Measurements from ENCODE around the gene MAP3K6.

DNA sequence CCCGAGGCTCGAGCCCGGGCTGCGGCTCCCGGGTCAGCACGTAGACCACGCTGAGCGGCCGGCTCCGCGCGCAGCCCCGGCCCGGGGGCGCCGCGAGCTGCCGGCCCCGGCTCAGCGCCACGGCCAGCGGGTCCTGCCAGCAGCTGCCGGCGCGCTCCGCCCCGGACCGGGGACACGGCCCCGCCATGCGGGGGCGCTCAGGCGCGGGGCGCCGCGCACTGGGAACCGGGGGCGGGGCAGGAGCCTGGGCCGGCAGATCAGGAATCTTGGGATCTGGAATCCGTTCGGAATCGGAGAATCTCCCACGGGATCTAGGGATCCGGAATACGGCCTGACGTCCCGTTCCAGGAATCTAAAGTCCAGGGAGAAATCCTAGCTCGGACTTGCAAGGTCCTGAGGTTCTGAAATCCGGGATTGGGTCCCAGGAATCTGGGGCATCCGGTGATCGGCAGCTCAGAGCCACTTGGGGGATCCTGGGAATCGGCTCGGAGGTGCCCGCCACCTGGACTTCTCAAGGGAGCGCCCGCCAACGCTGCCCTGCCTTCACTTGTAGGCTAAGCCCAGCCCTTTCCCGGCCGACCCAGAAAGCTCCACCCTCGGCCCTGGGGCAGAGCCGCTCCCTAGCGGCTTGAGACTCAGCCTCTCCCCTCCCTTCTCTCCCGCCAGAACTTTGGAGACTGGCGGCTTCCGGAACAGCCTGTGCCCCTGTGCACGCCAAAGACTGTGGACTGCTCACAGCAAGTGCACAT lies at the start of gene MAP3K6:
- TF ChIP-seq, protein P1, sequence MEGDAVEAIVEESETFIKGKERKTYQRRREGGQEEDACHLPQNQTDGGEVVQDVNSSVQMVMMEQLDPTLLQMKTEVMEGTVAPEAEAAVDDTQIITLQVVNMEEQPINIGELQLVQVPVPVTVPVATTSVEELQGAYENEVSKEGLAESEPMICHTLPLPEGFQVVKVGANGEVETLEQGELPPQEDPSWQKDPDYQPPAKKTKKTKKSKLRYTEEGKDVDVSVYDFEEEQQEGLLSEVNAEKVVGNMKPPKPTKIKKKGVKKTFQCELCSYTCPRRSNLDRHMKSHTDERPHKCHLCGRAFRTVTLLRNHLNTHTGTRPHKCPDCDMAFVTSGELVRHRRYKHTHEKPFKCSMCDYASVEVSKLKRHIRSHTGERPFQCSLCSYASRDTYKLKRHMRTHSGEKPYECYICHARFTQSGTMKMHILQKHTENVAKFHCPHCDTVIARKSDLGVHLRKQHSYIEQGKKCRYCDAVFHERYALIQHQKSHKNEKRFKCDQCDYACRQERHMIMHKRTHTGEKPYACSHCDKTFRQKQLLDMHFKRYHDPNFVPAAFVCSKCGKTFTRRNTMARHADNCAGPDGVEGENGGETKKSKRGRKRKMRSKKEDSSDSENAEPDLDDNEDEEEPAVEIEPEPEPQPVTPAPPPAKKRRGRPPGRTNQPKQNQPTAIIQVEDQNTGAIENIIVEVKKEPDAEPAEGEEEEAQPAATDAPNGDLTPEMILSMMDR (IDR thresholded peaks at IDR 0.05) = peak in 4 of 5 experiments; percentile 12 to 30 (median 24)
- TF ChIP-seq POLR2A (IDR thresholded peaks at IDR 0.05) = peak; percentile 86

Data from transverse colon (tissue), 3 donors.